Putamen (tissue), 1 donor: Measurements from ENCODE around the gene CHST15.

Experiments
- DNase-seq: peaks from one replicate; pipeline ENCODE4 v3.0.0-alpha.2; 2016; ENCODE audit warnings: low spot score

CHST15 gene, protein sequence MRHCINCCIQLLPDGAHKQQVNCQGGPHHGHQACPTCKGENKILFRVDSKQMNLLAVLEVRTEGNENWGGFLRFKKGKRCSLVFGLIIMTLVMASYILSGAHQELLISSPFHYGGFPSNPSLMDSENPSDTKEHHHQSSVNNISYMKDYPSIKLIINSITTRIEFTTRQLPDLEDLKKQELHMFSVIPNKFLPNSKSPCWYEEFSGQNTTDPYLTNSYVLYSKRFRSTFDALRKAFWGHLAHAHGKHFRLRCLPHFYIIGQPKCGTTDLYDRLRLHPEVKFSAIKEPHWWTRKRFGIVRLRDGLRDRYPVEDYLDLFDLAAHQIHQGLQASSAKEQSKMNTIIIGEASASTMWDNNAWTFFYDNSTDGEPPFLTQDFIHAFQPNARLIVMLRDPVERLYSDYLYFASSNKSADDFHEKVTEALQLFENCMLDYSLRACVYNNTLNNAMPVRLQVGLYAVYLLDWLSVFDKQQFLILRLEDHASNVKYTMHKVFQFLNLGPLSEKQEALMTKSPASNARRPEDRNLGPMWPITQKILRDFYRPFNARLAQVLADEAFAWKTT

DNA sequence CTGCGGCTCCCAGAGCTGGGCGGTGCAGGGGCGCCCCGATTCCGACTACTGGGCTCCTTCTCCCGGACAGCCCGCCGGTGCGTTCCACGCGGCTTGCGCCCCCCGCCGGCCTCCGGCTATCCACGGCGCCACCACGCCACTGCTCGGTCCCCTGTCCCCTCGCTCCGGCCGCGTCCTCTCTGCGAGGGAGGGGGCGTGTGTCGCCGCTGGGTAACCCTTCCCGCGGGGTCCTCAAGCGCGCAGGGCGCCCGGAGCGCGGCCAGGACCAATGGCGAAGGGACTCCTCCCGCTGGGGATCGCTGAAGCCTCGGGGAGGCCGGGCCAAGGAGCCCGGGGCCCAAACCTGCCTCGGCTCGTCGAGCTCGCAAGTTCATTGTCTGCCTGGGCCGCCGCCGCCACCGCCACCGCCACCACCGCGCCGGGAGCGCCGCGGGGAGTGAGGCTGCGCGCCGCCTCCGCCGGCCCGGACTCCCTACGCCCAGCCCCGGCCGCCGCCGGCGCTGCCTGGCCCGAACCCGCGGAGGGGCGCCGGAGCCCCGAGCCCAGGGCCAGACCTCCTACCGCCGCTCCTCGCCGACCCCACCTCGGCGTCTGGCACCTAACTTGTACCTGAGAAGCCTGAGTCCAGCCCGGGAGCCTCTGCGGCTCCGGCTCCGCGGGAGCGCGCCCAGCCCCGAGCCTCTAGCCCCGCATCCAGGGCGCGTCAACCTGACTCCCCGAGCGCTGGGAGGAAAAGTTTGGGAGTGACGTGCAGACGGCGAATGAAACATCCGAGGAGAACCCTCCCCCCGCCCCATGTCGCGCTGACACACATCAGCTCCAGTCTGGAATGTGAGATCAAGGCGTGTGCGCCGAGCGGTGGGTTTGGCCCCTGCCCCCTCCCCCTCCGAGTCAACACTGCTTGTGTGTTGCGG, at the start of gene CHST15:
TSS of gene CHST15 (minus strand) at position 739 of the 914 bp plus-strand sequence. CDS start 47,386 bp downstream, outside the sequence.
- peak; percentile 69 for DNase-seq

GRCh38 chr10:124142960-124143359, 49.6 kb upstream of the CHST15 start:
- no peak for DNase-seq

DNA sequence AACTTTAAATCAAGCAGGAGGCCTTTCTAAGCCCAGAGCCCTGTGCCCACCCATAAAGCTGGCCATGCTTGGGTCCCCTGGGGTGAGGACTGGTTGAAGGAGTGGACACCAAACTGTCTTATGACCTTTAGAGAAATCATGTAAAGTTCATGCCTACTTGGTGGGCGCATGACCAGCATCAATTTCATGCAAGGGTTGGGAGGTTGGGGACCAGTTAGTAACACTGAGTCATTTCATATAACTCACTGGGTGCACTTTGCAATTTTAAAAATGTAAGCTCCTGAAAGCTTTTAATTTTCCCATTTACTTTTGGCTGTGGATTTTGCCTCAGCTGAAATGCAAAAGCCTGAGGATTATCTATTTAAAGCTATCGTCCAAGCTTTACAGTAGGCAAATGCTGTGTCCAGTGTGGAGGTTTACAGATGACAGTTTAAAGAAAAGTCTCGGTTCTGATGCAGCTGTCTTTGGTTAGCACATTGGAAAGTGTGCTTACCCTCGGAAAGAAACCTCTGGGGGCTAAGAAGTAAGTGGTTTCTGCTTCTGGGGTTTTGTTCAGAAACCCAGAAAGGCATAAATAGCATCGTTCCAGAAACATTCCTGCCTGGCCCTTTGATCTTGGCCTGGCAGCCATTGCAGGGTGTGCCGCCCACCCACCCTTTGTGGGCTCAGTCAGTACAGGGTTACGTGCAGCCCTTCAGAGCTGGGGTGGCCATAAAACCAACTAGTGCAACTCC, 48.8 kb upstream of the CHST15 start:
- no peak for DNase-seq

DNA sequence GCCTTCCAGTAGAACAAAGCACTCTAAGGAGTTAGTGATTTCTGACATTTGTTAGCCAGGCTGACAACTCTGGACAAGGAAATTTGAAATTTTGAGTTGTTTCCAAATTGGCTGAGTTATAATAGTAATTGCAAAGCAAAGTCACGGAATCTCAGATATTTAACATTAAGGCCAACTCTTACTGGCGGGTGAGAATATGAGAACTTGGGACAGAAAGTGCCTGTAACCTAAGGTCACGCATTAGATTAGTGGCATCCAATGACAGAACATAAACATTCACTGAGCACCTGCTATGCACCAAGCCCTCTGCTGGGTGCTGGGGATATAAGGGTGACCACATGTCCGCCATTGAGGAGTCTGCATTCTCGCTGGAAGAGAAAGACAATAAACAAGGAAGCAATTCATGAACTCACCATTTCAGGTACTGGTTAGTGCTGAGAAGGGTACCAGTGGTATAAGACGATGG, 45.5 kb upstream of the CHST15 start:
- DNase-seq, result no peak

DNA sequence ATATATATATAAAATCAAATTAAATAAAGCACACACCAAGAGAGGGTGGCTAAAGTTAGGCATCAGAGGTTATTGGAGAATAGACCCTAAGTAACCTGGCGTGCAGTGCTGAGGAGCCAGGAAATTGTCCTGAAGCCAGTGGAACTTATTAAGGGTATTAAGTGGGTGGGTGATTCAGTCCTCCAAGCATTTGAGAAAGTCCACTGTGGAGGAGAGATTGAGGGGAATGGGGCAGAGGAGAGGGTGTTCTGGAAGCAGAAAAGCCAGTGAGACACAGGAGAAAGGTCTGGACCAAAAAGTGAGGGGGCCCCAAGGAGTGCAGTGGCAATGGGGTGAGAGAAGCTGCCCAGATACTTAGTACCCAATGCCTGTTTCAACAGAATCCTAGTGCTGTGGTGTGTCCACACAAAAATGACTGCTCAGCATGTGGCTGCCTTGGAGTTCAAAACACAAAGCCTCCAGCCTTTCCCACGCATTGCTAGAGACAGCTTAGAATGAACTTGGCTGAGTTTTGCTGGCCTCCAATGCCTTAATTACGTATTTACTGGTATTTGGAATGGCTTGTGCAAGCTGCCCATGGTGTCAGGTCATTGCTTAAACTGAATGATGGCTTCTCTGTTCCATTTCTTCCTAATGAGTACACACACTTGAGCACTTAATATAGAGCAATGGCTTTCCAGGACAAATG, 44.9 kb upstream of the CHST15 start:
- peak; percentile 77 for DNase-seq

- DNase-seq, result no peak
Measured at GRCh38 chr10:124134251-124134893, 41.0 kb upstream of the CHST15 start.

DNA sequence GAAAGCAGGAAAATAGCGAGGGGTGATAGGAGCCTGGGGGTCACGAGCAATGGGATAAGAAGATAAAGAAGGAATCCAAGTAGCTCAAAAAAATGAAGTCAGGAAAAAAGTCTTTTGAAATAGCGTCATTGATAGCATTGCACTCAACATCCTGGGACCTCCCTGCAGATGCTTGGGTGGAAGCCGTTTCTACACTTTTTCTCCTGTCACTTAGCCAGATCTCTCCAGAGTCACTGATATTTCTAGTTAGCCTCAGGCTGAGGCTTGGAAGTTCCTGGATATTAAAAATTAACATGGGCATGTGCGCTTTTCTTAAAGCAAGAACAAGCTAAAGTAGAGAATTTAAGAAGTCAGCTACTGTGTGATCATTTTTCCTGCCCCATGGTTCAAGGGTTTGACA, 39.5 kb upstream of the CHST15 start:
- no peak for DNase-seq

GRCh38 chr10:124132306-124132705, 38.9 kb upstream of the CHST15 start:
- DNase-seq, result no peak

DNA sequence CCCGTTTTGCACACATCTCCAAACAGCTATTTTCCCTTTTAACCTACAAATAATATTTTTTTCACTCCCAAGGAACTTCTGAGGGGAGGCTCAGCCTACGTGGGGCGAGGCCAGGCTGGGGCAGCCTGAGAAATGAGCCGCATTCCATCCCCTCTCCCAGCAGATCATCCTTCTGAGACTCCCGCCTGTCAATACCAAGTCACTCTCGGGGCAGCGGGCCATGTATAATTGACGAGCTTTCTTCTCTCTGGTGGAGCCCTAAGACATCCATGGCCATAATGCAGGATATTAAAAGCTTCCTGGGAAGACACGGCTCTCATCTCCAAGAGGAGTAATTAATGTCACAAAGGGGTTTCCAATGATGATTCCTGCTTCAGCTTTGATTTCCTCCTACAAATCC, 37.8 kb upstream of the CHST15 start:
- no peak for DNase-seq

GRCh38 chr10:124130198-124130900, 37.0 kb upstream of the CHST15 start:
- no peak for DNase-seq

- no peak for DNase-seq
Measured at GRCh38 chr10:124129471-124129870, 36.1 kb upstream of the CHST15 start.

DNA sequence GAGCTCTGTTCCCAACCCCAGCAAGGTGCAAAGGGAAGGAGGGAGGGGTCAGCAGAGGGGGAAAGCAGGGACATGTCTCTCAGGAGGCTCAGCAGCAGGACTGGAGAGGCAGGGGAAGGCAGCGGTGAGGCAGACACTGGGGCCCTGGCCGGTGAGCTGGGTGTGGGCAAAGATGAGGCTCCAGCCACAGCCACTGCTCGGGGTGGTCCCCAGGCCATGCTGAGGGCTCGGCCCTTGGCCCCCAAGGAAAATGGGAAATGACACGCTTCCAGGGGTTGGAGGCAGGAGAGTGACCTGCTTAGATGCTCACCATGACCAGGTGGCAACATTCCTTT, 35.4 kb upstream of the CHST15 start:
- DNase-seq, result no peak

GRCh38 chr10:124127965-124128810, 34.8 kb upstream of the CHST15 start:
- no peak for DNase-seq

DNA sequence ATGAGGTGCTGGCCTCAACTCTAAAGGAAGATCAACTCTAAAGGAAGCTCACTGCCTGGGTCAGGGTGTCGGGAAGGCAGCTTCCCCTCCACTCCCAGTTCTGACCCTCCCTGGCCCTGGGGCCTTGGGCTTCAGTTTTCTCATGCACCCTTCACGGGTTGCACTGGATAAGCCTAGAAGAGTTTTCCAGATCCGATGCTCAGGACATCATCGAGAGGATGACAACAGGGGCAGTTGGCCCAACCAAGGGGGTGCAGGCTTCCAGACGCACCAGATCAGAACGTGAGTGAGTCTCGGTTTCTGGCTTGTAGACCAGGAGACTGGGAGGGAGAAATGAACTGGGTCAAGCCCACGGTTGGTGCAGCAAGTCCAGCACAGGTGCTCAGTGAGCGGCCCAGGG, 34.2 kb upstream of the CHST15 start:
- DNase-seq, result no peak

DNA sequence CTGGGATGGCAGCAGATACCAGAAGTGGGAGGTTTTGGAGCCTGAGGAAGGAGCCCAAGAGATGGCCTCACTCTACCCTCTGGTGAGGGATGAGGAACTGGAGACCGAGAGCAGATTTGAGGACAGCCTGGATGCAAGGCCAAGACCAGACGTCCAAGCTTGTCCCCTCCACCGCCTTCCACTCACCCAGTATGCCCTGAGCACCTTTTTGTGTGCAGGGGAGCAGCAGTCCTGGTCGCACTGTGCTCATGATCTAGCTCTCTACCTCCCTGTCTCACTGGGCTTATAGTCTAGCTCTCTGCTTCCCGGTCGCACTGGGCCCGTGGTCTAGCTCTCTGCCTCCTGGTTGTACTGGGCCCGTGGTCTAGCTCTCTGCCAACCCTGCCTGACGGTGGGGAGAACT, 33.6 kb upstream of the CHST15 start:
- no peak for DNase-seq

GRCh38 chr10:124126145-124126982, 33.0 kb upstream of the CHST15 start:
- DNase-seq, result peak; percentile 12

GRCh38 chr10:124125305-124126116, 32.1 kb upstream of the CHST15 start:
- DNase-seq, result peak; percentile 7
